SHP77 (cell line): ENCODE measurements around the gene DMAC2L.
A peak's percentile ranks its signal among the peaks of the same experiment; 100 is the strongest.
"Not testable (repeated sequence)": the region's sequence is repeated elsewhere in the genome, so short reads cannot be mapped to it uniquely, and the experiment has no call there.

Source experiments
- DNase-seq, 2 experiments: peaks; one replicate each; lab custom pipeline; 2025; lab: John Stamatoyannopoulos, UW

The DMAC2L gene, protein sequence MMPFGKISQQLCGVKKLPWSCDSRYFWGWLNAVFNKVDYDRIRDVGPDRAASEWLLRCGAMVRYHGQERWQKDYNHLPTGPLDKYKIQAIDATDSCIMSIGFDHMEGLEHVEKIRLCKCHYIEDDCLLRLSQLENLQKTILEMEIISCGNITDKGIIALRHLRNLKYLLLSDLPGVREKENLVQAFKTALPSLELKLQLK

DNA sequence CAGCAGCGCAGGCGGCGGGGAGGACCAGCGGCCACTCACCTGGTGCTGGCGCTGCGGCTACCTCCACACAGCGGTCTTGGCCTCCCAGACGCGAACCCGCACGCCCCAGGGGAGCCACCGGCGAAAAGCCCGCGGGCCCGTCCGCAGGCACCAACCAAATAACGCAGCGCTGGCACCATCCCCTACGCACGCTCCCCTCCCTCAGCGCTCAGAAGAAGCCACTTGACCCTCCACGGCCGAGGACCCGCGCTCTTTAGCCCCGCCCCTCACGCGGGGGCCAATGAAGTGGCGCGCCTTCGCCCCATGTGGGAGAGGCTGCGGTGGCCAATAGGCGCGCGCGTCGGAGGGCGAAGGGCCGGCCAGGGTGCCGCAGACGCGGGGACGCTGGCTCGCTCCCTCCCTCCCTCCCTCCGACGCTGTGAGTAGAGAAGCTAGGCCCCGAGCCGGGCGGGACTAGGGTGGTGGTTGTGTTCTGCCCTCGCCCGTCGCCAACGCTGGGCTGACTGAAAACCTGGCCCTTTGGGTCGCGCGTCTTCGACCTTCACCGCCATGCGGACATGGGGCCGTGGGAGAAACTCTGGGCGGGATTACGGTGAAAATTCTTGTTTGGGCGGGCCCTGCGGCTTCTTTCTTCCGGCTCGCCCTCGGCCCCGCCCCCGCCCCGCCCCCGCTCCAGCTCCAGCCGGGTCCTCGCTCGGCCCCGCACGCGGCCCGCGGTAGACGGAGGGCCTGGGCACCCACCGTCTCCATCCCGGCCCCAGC is at the start of gene DMAC2L, which contains the start of gene L2HGDH:
TSS of gene DMAC2L (plus strand) at position 353 of the 762 bp plus-strand sequence. CDS start 9,164 bp downstream, outside the sequence.
TSS of gene L2HGDH (minus strand) at position 258 of the 762 bp plus-strand sequence. CDS start at position 179, 79 bp downstream.
- DNase-seq = peak; percentile 95 to 96

DNA sequence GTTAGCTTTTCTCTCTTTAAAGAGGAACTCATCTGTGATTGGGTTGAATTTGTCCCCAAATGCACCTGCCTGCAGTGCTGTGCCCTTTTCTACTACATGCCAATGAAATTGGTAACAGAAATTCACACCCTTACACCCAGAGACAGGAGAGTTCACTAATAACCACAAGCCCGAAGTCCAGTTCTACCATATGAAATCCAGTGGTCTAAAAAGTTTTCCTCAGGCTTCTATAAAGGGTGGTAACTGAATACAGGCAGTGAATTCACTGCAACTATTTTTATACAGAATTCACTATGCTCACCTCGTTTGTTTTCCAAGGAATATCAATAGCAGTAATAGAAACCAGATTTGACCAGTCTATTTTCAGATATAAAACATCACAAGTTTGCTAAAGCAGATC is 49.3 kb upstream of the DMAC2L start:
- no peak for DNase-seq

DNA sequence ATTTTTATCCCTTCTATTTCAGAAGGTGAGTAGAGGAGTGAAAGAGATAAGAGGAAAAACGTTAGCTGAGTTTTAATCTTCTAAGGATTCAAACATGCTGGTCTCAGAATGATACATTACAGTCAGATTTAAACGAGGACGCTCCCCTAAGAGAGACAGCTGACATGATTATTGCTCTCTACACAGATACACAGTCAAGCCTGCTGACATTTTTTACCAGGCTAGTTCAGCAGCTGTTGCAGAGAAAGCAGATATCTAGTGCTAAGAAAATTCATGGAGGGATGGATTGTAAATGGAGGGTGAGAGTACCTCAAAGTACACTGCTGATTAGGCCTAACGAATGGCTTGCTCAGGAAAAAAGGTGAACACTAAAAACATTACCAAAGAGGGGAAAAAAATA is 48.8 kb upstream of the DMAC2L start:
- no peak for DNase-seq

DNA sequence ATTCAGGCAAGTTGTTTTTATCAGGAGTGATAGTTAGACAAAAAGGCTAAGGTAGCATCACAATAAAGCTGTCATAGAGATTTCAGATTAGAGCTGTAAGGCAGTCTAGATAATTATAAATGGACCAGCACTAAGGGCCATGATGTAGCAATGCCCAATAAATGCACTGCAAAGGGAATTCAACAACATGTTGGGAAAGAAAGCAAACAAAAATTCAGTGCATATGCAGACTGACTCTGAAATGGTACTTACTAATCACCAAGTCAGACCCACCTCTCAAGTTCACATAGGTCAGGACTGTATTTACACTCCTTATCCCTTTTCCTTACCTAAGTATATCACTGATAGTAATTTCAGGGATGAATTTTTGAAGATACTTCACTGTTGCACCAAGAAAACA is 47.1 kb upstream of the DMAC2L start:
- no peak for DNase-seq

DNA sequence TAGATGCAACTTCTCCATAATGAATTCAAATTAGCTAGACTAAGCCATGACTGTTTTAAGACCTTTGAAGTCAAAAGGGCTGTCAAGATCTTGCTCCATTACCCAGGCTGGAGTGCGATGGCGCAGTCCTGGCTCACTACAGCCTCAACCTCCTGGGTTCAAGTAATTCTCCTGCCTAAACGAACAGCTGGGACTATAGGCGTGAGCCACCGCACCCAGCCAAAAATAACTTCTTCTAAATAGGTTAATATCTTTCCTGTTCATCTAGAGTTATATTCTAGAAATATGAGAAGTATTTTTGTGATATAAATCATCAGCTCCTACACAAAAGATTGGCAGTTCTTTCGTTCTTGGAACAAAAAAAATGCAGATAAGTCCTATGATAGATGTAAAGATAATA is 41.2 kb upstream of the DMAC2L start:
- DNase-seq = no peak

DNA sequence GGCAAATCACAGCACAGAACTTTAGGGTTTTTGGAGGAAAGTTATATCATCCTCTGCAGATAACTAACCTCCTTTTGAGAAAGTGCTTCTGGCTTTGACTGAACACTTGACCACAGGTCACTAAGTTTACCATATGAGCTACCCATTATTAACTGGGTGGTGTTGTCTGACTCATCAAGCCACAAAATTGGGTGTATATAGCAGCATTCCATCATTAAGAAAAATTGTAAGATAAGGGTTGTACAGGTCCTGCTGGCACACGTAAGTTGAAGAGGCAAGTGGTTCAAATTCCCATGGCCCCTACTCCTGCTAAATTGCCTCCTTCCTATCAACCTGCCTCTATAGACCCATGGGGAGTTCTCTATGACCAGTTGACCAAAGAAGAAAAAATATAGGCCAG is 39.6 kb upstream of the DMAC2L start:
- DNase-seq = no peak

DNA sequence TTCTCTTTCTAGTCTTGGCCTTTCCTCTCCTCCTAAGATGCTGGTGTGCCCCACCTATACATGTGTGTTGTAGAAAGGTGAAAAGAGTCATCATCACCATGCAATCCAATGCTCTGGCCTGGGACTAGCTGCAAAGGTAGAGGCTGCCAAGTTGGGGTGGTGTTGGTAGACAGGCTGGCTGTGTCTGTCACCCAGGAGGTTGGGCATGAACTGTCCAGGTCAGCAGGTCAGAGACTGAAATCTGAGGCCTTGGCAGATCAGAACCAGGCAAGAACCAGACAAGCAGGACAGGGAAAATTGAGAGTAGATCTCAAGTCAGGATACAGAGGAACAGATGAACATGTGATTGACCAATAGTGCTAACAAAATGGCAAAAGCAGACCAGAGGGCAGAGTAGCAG is 26.3 kb upstream of the DMAC2L start:
- no peak for DNase-seq

DNA sequence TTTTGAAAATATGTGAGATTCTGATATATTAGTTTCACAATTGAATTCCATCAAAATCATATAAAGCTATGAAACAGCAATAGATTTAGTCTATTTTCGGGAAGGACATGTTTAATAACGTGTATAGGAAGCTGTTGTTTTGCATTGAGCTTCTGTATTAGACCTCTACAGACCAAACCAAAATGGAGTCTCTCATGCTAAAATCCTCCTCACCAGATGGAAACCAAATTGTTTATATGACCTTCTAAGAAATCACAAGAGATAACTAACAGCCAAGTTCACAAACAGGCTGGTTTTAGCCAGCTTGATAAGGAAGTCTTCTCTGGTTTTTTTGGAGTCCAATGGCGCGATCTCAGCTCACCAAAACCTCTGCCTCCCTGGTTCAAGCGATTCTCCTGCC is 24.0 kb upstream of the DMAC2L start:
- DNase-seq = no peak

DNA sequence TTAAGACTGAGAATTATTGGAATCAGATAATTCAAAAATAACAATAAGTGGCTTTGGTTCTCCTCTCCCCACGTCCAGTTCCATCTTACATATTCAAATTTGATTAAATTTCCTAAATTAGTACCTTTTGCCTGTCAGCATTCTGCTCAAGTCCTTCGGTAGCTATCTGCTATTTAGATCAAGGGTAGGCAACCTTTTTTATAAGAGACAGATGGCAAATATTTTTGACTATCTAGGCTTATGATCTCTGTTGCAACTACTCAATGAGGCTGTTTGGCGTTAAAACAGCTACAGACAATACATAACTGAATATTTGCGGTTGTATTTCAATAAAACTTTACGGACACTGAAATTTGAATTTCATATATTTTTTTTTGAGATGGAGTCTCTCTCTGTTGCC is 21.8 kb upstream of the DMAC2L start:
- no peak for DNase-seq

DNA sequence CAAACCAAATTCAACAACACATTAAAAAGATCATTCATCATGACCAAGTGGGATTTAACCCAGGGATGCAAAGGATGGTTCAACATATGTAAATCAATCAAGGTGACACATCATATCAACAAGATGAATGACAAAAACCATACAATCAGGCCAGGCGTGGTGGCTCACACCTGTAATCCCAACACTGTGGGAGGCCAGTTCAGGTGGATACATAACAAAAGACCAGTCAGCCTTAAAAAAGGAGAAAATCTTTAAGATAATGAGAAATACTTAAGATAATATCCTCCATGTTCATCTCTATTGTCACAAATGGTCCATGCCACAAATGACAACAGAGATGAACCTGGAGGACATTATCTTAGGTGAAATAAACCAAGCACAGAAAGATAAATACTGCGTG is 12.5 kb upstream of the DMAC2L start:
- no peak for DNase-seq

DNA sequence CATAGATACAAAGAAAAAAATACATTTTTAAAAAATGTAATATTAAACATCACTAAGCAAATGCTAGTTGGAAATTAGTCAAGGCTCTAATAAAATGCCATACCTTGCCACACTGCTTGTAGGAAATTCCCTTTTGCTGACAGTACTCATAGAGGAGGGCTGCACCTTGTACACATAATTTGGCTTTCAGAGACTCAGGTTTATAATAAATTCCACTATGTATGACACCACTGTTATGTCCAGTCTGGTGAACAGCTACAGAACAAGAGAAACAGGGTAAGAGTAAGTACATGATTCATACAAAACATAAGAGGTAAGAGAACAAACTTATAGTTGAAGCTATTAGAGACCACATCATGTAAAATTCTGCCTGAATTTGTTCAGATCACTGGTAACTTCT is 10.2 kb upstream of the DMAC2L start:
- no peak for DNase-seq

DNA sequence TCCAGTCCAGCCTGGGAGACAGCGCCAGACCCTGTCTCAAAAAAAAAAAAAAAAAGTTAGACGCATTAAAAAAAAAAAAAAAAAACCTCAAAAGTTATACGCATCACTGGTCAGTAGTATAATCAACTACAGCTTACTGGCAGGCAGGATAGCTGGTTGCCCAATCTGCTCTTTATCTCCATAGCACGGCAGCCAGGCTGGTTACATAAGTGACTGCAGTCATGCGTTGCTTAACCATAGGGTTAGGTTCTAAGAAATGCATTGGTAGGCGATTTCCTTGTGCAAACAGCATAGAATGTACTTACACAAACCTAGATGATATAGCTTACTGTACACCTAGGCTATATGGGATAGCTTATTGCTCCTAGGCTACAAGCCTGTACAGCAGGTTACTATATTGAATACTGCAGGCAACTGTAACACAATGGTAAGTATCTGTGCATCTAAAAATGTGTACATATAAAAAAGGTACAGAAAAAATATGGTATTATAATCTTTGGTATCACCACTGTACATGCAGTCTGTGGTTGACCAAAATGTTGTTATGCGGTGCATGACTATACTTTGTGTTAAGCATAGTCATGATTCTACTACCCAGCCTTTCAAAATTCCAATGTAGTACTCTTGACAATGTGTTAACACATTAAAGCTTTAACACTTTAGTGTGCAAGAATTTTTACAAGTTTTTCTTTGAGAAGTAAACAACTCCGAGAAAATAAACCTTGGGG is 8.2 kb upstream of the DMAC2L start:
- DNase-seq = no peak

DNA sequence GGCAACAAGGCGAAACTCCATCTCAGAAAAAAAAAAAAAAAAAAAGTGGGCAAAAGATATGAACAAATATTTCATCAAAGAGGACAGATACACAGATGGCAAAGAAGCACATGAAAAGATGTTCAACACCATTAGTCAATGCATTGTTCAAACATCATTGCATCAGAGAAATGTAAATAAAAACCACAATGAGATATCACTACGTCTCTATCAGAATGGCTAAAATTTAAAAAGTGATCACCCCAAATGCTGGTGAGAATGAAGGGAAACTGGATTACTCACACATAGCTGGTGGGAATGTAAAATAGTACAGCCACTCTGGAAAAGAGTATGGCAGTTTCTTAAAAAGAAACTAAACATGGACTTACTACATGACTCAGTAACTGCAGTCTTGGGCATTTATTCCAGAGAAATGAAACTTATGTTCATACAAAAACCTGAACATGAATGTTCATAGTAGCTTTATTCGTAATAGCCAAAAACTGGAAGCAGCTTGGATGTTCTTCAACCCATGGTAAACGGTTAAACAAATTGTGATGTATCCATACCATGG is 3.7 kb upstream of the DMAC2L start:
- DNase-seq = no peak

DNA sequence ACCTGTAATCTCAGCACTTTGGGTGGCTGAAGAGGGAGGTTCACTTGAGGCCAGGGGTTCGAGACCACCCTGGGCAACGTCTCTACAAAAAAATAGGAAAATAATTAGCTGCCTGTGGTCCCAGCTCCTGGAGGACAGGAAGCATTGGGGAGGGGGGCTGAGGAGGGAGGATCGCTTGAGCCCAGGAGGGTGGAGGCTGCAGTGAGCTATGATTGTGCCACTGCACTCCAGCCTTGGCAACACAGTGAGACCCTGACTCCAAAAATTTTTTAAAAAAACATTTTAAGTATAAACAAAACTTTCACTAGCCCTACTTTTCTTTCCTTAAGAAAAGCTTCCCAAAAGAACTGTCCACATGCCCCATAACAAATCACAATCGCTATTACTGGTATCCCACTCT is 1.7 kb upstream of the DMAC2L start:
- DNase-seq = no peak

DNA sequence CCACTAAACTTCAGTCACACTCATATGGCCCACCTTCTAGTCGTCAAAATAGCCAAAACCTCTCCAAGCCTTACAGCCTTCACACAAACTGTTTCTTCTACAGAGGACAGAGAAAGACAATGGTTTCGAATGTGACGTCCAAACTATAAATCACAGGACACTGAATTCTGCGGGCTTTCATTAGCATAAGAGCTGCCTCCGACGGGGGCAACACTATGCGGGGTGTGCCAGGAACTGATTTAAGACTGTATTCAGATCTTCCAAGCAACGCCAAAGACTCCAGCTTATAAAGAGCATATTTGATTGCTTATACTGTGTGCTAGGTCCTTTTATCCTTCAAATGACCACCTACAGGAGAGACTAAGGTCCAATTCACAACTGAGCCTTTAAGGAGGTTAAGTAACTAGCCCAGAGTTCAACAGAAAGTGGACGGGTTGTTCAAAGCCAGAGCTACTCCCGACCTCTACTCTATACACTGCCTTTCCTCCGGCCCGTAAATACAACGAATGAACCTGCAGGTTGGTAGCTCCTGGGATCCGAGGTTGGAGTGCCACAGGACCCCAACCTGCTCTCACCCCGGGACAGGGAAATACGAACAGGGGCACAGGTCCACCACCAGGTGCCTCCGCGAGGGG is 670 bp upstream of the DMAC2L start:
- peak in 1 of 2 experiments; percentile 4 for DNase-seq

DNA sequence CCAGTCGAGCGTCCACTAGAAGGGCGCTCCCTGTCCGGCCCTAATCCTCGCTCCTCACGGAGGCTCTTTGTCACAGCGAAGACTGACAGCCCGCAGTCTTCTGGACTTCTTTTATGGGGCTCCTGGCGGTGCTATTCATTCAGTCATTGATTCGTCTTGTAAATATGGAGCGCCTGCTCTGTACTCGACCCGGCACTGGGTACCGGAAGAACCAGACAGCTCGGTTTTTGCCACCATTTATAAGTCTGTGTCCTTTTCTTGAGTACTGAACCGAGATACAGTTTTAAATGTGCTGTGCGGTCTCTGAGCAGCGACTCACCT is 570 bp downstream of the DMAC2L start:
- no peak for DNase-seq

DNA sequence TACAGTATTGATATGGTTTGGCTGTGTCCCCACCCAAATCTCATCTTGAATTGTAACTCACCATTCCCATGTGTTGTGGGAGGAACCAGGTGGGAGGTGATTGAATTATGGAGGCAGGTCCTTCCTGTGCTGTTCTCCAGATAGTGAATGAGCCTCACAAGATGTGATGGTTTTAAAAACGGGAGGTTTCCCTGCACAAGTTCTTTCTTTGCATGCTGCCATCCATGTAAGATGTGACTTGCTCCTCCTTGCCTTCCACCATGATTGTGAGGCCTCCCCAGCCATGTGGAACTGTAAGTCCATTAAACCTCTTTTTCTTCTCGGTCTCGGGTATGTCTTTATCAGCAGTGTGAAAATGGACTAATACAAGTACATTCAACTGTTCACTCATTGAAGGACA is 2.0 kb downstream of the DMAC2L start:
- not testable (repeated sequence) for DNase-seq

DNA sequence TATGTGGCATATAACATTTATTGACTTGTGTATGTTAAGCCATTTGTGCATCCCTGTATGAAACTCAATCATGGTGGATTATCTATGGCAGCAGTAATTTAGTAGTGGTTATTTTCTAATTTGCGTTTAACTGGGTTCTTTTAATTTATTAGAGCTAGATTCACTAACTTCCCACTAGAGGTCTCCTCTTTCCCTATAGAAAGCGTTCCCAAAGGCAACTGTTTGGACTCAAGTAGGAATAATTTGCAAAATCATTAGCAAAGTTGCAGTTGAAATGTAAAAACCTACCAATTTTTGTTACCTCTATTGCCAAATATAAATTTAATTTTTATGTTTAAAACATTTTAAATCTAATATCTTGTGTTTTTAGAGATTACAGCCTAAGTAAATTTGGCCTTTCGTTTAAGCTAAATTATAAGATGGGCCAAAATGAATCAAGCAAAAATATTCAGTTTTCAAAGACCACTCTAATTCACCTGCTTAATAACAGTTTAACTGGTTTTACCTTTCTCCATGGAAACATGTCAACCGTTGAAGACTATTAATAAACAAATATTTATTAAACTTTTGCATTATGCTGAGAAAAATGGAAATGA is 6.0 kb downstream of the DMAC2L start:
- DNase-seq = peak; percentile 22 to 24

DNA sequence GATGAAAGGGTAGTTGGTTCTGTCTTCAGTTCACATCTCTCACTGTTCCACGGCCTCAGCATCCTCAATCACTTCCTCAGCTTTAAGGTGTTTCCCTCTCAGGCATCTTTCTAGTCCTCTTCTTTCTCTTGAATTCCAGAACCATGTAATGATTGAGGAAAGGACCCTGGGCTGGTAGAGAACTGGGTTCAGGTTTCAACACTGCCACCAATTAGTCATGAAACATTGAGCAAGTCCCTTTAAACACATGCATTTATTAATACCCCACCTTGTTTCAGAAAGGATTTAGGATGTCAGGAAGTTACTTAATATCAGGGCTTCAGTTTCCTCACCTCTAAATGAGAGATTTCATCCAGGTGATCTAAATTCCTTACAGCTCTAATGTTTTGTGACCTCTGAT is 7.2 kb downstream of the DMAC2L start:
- DNase-seq = no peak

DNA sequence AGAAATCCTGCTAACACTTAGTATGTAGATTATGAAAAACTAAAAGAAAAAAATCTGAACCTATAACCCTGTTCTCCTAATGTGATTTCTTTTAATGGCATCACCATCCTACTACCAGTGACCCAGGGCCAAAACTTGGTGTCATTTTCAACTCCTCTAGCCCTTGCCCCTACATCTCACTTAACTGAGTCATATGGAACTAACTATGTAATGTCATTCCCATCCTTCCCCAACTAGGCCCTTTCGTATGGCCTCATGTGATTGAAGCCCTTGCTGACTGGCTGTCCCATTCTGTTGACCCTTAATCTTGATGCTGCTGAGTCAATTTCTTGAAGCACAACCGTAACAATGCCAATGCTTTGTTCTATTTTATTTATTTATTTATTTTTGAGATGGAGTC is 7.6 kb downstream of the DMAC2L start:
- no peak for DNase-seq

DNA sequence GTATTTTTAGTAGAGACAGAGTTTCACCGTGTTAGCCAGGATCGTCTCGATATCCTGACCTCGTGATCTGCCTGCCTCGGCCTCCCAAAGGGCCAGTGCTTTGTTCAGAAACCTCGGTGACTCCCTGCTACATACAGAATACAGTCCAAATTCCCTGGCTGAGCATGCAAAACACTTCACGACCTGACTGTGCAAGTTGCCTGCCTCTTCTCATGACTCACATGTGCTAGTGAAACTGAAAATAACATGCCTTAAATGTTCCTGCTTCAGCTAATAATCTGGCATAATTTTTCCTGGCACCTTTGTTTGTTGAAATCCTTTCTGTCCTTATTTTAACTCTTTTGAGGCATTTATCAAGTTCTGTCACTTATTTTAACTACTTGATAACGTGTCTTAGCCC is 8.2 kb downstream of the DMAC2L start:
- DNase-seq = no peak
